ENCODE data around the gene NATD1.
A peak's percentile ranks its signal among the peaks of the same experiment; 100 is the strongest.

Gene NATD1

GRCh38 chr17:21252796-21253645 is at the start of gene NATD1:
Gene NATD1, minus strand, starts transcription at chr17:21253410. Its CDS starts 146 bp downstream, at chr17:21253264.
- intact Hi-C loops (cut with DNase I) = loop anchor here (5.0 kb wide), 1 partner anchor 41 kb away; the partner anchor contains the start of gene TMEM11
- peak; percentile 69 to 94 (median 87) for DNase-seq

- intact Hi-C loops (cut with DNase I) = no loop called here
- peak in 24 of 42 donors; percentile 37 to 75 (median 50) for DNase-seq
These were observed 48.7 kb upstream of the NATD1 start for GRCh38 chr17:21301593-21302550.

GRCh38 chr17:21300601-21301571 is 47.7 kb upstream of the NATD1 start:
- no peak for DNase-seq
- intact Hi-C loops (cut with DNase I) = no loop called here

GRCh38 chr17:21299981-21300600 is 46.9 kb upstream of the NATD1 start:
- no peak for DNase-seq
- intact Hi-C loops (cut with DNase I) = no loop called here

GRCh38 chr17:21298983-21299519 is 45.8 kb upstream of the NATD1 start:
- intact Hi-C loops (cut with DNase I) = no loop called here
- no peak for DNase-seq

GRCh38 chr17:21298056-21298982 is 45.1 kb upstream of the NATD1 start:
- intact Hi-C loops (cut with DNase I) = no loop called here
- no peak for DNase-seq

GRCh38 chr17:21297597-21297996 is 44.4 kb upstream of the NATD1 start:
- DNase-seq = no peak
- intact Hi-C loops (cut with DNase I) = no loop called here

GRCh38 chr17:21297026-21297520 is 43.9 kb upstream of the NATD1 start:
- intact Hi-C loops (cut with DNase I) = no loop called here
- DNase-seq = no peak

- peak in 5 of 42 donors; percentile 35 to 57 (median 50) for DNase-seq
- intact Hi-C loops (cut with DNase I) = no loop called here
These were observed 43.2 kb upstream of the NATD1 start for GRCh38 chr17:21296097-21297025.

GRCh38 chr17:21295036-21295952 is 42.1 kb upstream of the NATD1 start:
- no peak for DNase-seq
- intact Hi-C loops (cut with DNase I) = no loop called here

- intact Hi-C loops (cut with DNase I) = no loop called here
- no peak for DNase-seq
These were observed 41.3 kb upstream of the NATD1 start for GRCh38 chr17:21294321-21295035.

- no peak for DNase-seq
- intact Hi-C loops (cut with DNase I) = no loop called here
These were observed 40.6 kb upstream of the NATD1 start for GRCh38 chr17:21293831-21294210.

- DNase-seq = no peak
- intact Hi-C loops (cut with DNase I) = no loop called here
These were observed 39.9 kb upstream of the NATD1 start for GRCh38 chr17:21292867-21293830.

All from head of caudate nucleus (tissue), 42 donors.